ENCODE data around the gene FAM13A. TPM values are rescaled to one million over a fixed set of nuclear protein-coding genes. Genes with fewer than 3 reads are reported as not detected.

The FAM13A gene
- total and polyA plus RNA-seq, 2 of the 13 experiments (the other 11 are each of a cell fraction or from before 2014, with no cell fraction given): 1.2 to 36.2 TPM

- ChIA-PET POLR2A (no interaction called here), CTCF (ENCODE audit: low intra/inter-chr PET ratio, low total read pairs) (no interaction called here)
- Histone ChIP-seq H3K27ac (ENCODE audit: extremely low read length, insufficient read depth, low read length) (no peak overlapping the region), H3K4me1 (ENCODE audit: insufficient read depth, low read length) (no peaks in the 10 kb centered on the region), H4K20me1 (ENCODE audit: insufficient read depth, low read length) (no peaks in the 10 kb centered on the region), H3K4me3 (replicated peaks in 1 of 3; ENCODE audit: insufficient read depth in 1 of 3, low read depth in 2 of 3, low read length in 3 of 3) (no peak overlapping the region), H3K4me2 (ENCODE audit: low read depth, low read length) (no peak overlapping the region), H2AFZ (ENCODE audit: low read length) (no peak overlapping the region), H3K9me3 (ENCODE audit: low read length) (no peaks in the 10 kb centered on the region), H3K36me3 (replicated peaks in 1 of 2; ENCODE audit: control insufficient read depth in 1 of 2, insufficient read depth in 2 of 2, low read length in 2 of 2) (peaks cover 17 to 48% of the 10 kb centered on the region in 2 experiments), H3K9ac (ENCODE audit: insufficient read depth, low read depth, low read length) (no peak overlapping the region), H3K79me2 (ENCODE audit: insufficient read depth, low read length) (no peaks in the 10 kb centered on the region), H3K27me3 (ENCODE audit: control insufficient read depth in 1 of 2, insufficient read depth in 2 of 2, low read length in 2 of 2) (no peaks in the 10 kb centered on the region)
- in situ Hi-C loops (cut with HindIII; ENCODE audit: extremely low pct_ligation_motif_present, low pct_unique_long_range_greater_than_20kb) (no loop called here), intact Hi-C loops (cut with micrococcal nuclease; ENCODE audit: unreplicated experiment) (no loop called here)
- WGBS (ENCODE audit: low lambda C conversion rate): 98% methylated on average over 4 of the region's 4 CpGs
- no peak for ATAC-seq
- no peak for FAIRE-seq
- DNase-seq (ENCODE audit: low spot score): no peak
- no peak for TF ChIP-seq ZSCAN25 (CRISPR knock-in tag; IDR thresholded peaks at IDR 0.05)
- TF ChIP-seq ZNF276 (CRISPR knock-in tag; IDR thresholded peaks at IDR 0.05; ENCODE audit: low read depth): no peak
- no peak for TF ChIP-seq ZNF207 (IDR thresholded peaks at IDR 0.05; ENCODE audit: borderline replicate concordance)
- no peak for TF ChIP-seq ZSCAN9 (CRISPR knock-in tag; IDR thresholded peaks at IDR 0.05; ENCODE audit: borderline replicate concordance)
- no TSS peak for BruUV-seq (replicated peaks)
Measured at GRCh38 chr4:88731381-88731780, 325.6 kb downstream of the FAM13A start.

DNA sequence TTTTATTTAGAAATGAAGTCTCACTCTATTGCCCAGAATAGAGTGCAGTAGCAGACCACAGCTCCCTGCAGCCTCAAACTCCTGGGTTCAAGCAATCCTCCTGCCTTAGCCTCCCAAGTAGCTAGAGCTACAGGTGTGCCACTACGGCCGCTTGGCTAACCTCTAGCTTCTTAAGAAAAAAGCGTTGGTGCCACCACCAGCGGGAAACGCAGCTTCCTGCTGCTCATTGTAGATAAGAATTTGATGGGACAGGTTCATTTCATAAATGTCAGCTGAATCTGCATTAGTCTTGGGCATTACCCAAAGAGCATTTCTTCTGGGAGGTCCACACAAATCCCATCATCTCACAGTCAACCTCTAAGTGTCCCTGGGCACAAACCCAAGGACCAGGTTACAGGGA lies 326.2 kb downstream of the FAM13A start:
- ChIA-PET CTCF (ENCODE audit: low intra/inter-chr PET ratio, low total read pairs) (no interaction called here), POLR2A (no interaction called here)
- Histone ChIP-seq H3K4me3 (replicated peaks in 1 of 3; ENCODE audit: insufficient read depth in 1 of 3, low read depth in 2 of 3, low read length in 3 of 3) (no peak overlapping the region), H3K9ac (ENCODE audit: insufficient read depth, low read depth, low read length) (no peak overlapping the region), H2AFZ (ENCODE audit: low read length) (no peak overlapping the region), H3K27ac (ENCODE audit: extremely low read length, insufficient read depth, low read length) (no peak overlapping the region), H3K4me2 (ENCODE audit: low read depth, low read length) (no peak overlapping the region), H3K9me3 (ENCODE audit: low read length) (no peaks in the 10 kb centered on the region), H3K36me3 (replicated peaks in 1 of 2; ENCODE audit: control insufficient read depth in 1 of 2, insufficient read depth in 2 of 2, low read length in 2 of 2) (peaks cover 17 to 45% of the 10 kb centered on the region in 2 experiments), H3K4me1 (ENCODE audit: insufficient read depth, low read length) (no peaks in the 10 kb centered on the region), H3K79me2 (ENCODE audit: insufficient read depth, low read length) (no peaks in the 10 kb centered on the region), H3K27me3 (ENCODE audit: control insufficient read depth in 1 of 2, insufficient read depth in 2 of 2, low read length in 2 of 2) (no peaks in the 10 kb centered on the region), H4K20me1 (ENCODE audit: insufficient read depth, low read length) (no peaks in the 10 kb centered on the region)
- FAIRE-seq (no peak), DNase-seq (ENCODE audit: low spot score) (no peak), ATAC-seq (no peak)
- 92% methylated on average over 5 of the region's 5 CpGs for WGBS (ENCODE audit: low lambda C conversion rate)
- intact Hi-C loops (cut with micrococcal nuclease; ENCODE audit: unreplicated experiment): no loop called here
- BruUV-seq (replicated peaks): no TSS peak
- in situ Hi-C loops (cut with HindIII; ENCODE audit: extremely low pct_ligation_motif_present, low pct_unique_long_range_greater_than_20kb): no loop called here
- TF ChIP-seq KLF12 (CRISPR knock-in tag; IDR thresholded peaks at IDR 0.05; ENCODE audit: borderline replicate concordance) (no peak), ZNF674 (CRISPR knock-in tag; IDR thresholded peaks at IDR 0.05; ENCODE audit: low read depth) (no peak), NBN (conservative IDR thresholded peaks at IDR 0.05) (no peak), NKX3-1 (CRISPR knock-in tag; IDR thresholded peaks at IDR 0.05) (no peak), PHF21A (CRISPR knock-in tag; IDR thresholded peaks at IDR 0.05) (no peak), CEBPB (IDR thresholded peaks at IDR 0.05; ENCODE audit: borderline replicate concordance, low read depth, low read length) (no peak), POLR2A (IDR thresholded peaks at IDR 0.05; ENCODE audit: insufficient read depth in 1 of 2, low read depth in 2 of 2, low read length in 2 of 2) (no peak), KAT8 (CRISPR knock-in tag; IDR thresholded peaks at IDR 0.05) (no peak), NR2F1 (CRISPR knock-in tag; IDR thresholded peaks at IDR 0.05) (no peak), ZNF451 (CRISPR knock-in tag; IDR thresholded peaks at IDR 0.05) (no peak)
- TF ChIP-seq, protein P1, sequence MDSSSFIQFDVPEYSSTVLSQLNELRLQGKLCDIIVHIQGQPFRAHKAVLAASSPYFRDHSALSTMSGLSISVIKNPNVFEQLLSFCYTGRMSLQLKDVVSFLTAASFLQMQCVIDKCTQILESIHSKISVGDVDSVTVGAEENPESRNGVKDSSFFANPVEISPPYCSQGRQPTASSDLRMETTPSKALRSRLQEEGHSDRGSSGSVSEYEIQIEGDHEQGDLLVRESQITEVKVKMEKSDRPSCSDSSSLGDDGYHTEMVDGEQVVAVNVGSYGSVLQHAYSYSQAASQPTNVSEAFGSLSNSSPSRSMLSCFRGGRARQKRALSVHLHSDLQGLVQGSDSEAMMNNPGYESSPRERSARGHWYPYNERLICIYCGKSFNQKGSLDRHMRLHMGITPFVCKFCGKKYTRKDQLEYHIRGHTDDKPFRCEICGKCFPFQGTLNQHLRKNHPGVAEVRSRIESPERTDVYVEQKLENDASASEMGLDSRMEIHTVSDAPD (CRISPR knock-in tag; IDR thresholded peaks at IDR 0.05): no peak
- TF ChIP-seq, protein P2, sequence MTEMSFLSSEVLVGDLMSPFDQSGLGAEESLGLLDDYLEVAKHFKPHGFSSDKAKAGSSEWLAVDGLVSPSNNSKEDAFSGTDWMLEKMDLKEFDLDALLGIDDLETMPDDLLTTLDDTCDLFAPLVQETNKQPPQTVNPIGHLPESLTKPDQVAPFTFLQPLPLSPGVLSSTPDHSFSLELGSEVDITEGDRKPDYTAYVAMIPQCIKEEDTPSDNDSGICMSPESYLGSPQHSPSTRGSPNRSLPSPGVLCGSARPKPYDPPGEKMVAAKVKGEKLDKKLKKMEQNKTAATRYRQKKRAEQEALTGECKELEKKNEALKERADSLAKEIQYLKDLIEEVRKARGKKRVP (CRISPR knock-in tag; IDR thresholded peaks at IDR 0.05): no peak
